Astrocyte (in vitro differentiated cells and primary cell): Measurements from ENCODE around the gene ETNK1. TPM values are rescaled to one million over a fixed set of nuclear protein-coding genes. Genes with fewer than 3 reads are reported as not detected.

ENCODE experiments used
- DNase-seq: peaks from one replicate; pipeline ENCODE4 v3.0.0-alpha.2; 2010; ENCODE audit warnings: low read depth
- FAIRE-seq: peaks from 2 replicates; lab custom pipeline; 2011; peaks lifted over from hg19 to GRCh38; lab: Jason Lieb, UNC
- H2AFZ ChIP-seq: 2 replicates; pipeline ENCODE4 v1.6.0; 2012; ENCODE audit warnings: low read depth, low read length, inconsistent platforms
- H3K27ac ChIP-seq: 2 replicates; pipeline ENCODE4 v1.5.1; 2011; ENCODE audit warnings: low read depth, low read length, inconsistent platforms
- H3K27me3 ChIP-seq: 2 replicates; pipeline ENCODE4 v1.6.0; 2011; ENCODE audit warnings: low read length, inconsistent platforms; ENCODE audit not compliant: insufficient read depth
- H3K36me3 ChIP-seq: 2 replicates; pipeline ENCODE4 v1.5.1; 2011; ENCODE audit warnings: low read length, inconsistent platforms; ENCODE audit not compliant: insufficient read depth
- H3K4me1 ChIP-seq: 2 replicates; pipeline ENCODE4 v1.5.1; 2011; ENCODE audit warnings: low read length, inconsistent platforms; ENCODE audit not compliant: insufficient read depth
- H3K4me2 ChIP-seq: 2 replicates; pipeline ENCODE4 v1.6.0; 2012; ENCODE audit warnings: low read length, inconsistent platforms
- H3K4me3 ChIP-seq: 2 replicates; pipeline ENCODE4 v1.5.1; 2011; ENCODE audit warnings: low read depth, mild to moderate bottlenecking, low read length, inconsistent platforms; ENCODE audit not compliant: insufficient read depth
- H3K79me2 ChIP-seq: 2 replicates; pipeline ENCODE4 v1.6.0; 2012; ENCODE audit warnings: mild to moderate bottlenecking, low read length, inconsistent platforms; ENCODE audit not compliant: insufficient read depth
- H3K9ac ChIP-seq: 2 replicates; pipeline ENCODE4 v1.6.0; 2012; ENCODE audit warnings: mild to moderate bottlenecking, low read length, inconsistent platforms
- H3K9me3 ChIP-seq: 2 replicates; pipeline ENCODE4 v1.5.1; 2012; ENCODE audit warnings: low read depth, mild to moderate bottlenecking, low read length, inconsistent platforms; ENCODE audit not compliant: insufficient read depth
- H4K20me1 ChIP-seq: 2 replicates; pipeline ENCODE4 v1.6.0; 2012; ENCODE audit warnings: low read length, inconsistent platforms; ENCODE audit not compliant: insufficient read depth
- H3K27ac Mint-ChIP-seq: one replicate; pipeline ENCODE4 v1.8.0; 2021; ENCODE audit warnings: mild to moderate bottlenecking, mixed read lengths; ENCODE audit not compliant: unreplicated experiment
- H3K27me3 Mint-ChIP-seq: one replicate; pipeline ENCODE4 v1.8.0; 2021; ENCODE audit warnings: low read depth, mixed read lengths; ENCODE audit not compliant: unreplicated experiment
- H3K36me3 Mint-ChIP-seq: one replicate; pipeline ENCODE4 v1.8.0; 2021; ENCODE audit warnings: low read depth, mixed read lengths; ENCODE audit not compliant: unreplicated experiment
- H3K4me1 Mint-ChIP-seq: one replicate; pipeline ENCODE4 v1.8.0; 2021; ENCODE audit warnings: low read depth, mixed read lengths; ENCODE audit not compliant: unreplicated experiment
- H3K4me3 Mint-ChIP-seq: one replicate; pipeline ENCODE4 v1.8.0; 2021; ENCODE audit warnings: mild to moderate bottlenecking, moderate library complexity, mixed read lengths; ENCODE audit not compliant: unreplicated experiment
- H3K9me3 Mint-ChIP-seq: one replicate; pipeline ENCODE4 v1.8.0; 2021; ENCODE audit warnings: mild to moderate bottlenecking, mixed read lengths; ENCODE audit not compliant: unreplicated experiment
- EZH2 ChIP-seq: IDR thresholded peaks from 2 replicates; pipeline ENCODE4 v1.6.1; 2012; ENCODE audit warnings: mild to moderate bottlenecking, low read length, inconsistent platforms; ENCODE audit not compliant: insufficient read depth
- total RNA-seq: library from RNA; stranded (reverse); gene quantifications from 2 replicates; pipeline ENCODE4 v1.2.1, GENCODE V29; 2021
- TF ChIP-seq, protein P1 (sequence below): IDR thresholded peaks from 2 replicates; pipeline ENCODE4 v1.5.1; 2011; ENCODE audit warnings: low read depth, mild to moderate bottlenecking, inconsistent platforms, low read length, moderate library complexity; ENCODE audit not compliant: insufficient read depth

The ETNK1 gene
- total RNA-seq, 1 donor from 2014 or later: 50.0 TPM

DNA sequence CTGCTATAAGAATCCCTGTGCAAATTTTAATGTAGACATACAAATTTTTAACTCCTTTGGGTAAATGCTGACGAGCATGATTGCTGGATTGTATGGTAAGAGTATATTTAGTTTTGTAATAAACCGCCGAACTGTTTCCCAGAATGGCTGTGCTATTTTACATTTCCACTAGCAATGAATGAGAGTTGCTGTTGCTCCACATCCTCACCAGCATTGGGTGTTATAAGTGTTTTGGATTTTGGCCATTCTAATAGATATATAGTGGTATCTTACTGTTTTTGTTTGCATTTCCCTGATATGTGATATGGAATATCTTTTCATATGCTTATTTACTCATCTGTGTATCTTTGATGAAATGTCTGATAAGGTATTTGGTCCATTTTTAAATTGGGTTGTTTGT is 23.7 kb downstream of the ETNK1 start:
- H3K36me3 Mint-ChIP-seq: peaks cover 3% of the 10 kb centered on the region
- FAIRE-seq: no peak
- Histone ChIP-seq H3K79me2 (peaks cover 45% of the 10 kb centered on the region), H3K4me3 (no peak overlapping the region), H3K27ac (no peak overlapping the region), H3K36me3 (no peaks in the 10 kb centered on the region), H3K27me3 (no peaks in the 10 kb centered on the region), H3K9me3 (no peaks in the 10 kb centered on the region), H4K20me1 (peaks cover 20% of the 10 kb centered on the region), H2AFZ (no peak overlapping the region), H3K9ac (no peak overlapping the region), H3K4me2 (no peak overlapping the region), H3K4me1 (no peaks in the 10 kb centered on the region)
- H3K27me3 Mint-ChIP-seq: no peaks in the 10 kb centered on the region
- H3K27ac Mint-ChIP-seq: no peak overlapping the region
- H3K9me3 Mint-ChIP-seq: no peaks in the 10 kb centered on the region
- TF ChIP-seq, protein P1, sequence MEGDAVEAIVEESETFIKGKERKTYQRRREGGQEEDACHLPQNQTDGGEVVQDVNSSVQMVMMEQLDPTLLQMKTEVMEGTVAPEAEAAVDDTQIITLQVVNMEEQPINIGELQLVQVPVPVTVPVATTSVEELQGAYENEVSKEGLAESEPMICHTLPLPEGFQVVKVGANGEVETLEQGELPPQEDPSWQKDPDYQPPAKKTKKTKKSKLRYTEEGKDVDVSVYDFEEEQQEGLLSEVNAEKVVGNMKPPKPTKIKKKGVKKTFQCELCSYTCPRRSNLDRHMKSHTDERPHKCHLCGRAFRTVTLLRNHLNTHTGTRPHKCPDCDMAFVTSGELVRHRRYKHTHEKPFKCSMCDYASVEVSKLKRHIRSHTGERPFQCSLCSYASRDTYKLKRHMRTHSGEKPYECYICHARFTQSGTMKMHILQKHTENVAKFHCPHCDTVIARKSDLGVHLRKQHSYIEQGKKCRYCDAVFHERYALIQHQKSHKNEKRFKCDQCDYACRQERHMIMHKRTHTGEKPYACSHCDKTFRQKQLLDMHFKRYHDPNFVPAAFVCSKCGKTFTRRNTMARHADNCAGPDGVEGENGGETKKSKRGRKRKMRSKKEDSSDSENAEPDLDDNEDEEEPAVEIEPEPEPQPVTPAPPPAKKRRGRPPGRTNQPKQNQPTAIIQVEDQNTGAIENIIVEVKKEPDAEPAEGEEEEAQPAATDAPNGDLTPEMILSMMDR: no peak
- no peak for TF ChIP-seq EZH2
- H3K4me3 Mint-ChIP-seq: no peak overlapping the region
- no peaks in the 10 kb centered on the region for H3K4me1 Mint-ChIP-seq
- no peak for DNase-seq

DNA sequence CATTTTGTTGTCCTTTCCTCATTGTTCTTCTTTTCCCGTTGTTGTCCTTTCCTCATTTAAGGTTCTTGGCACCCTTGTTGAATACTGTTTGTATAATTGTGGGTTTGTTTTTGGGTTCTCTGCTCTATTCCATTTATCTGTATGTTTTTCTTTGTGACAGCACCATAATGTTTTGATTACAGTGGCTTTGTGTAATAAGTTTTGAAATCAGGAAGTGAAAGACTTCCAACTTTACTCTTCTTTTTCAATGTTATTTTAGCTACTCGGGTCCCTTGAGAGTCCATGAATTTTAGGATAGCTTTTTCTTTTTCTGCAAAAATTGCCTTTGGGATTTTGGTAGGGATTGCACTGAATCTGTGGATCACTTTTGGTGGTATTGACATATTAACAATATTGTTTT is 28.1 kb downstream of the ETNK1 start:
- Histone ChIP-seq H2AFZ (no peak overlapping the region), H4K20me1 (peaks cover 35% of the 10 kb centered on the region), H3K4me2 (no peak overlapping the region), H3K36me3 (no peaks in the 10 kb centered on the region), H3K9ac (no peak overlapping the region), H3K27me3 (no peaks in the 10 kb centered on the region), H3K79me2 (peaks cover 53% of the 10 kb centered on the region), H3K27ac (no peak overlapping the region), H3K4me3 (no peak overlapping the region), H3K9me3 (no peaks in the 10 kb centered on the region), H3K4me1 (peaks cover 4% of the 10 kb centered on the region)
- Mint-ChIP-seq H3K4me3 (no peak overlapping the region), H3K27ac (no peak overlapping the region), H3K9me3 (no peaks in the 10 kb centered on the region), H3K36me3 (peaks cover 3% of the 10 kb centered on the region), H3K27me3 (no peaks in the 10 kb centered on the region), H3K4me1 (peaks cover 3% of the 10 kb centered on the region)
- DNase-seq (no peak), FAIRE-seq (no peak)
- TF ChIP-seq, protein P1: no peak
- TF ChIP-seq EZH2: no peak

DNA sequence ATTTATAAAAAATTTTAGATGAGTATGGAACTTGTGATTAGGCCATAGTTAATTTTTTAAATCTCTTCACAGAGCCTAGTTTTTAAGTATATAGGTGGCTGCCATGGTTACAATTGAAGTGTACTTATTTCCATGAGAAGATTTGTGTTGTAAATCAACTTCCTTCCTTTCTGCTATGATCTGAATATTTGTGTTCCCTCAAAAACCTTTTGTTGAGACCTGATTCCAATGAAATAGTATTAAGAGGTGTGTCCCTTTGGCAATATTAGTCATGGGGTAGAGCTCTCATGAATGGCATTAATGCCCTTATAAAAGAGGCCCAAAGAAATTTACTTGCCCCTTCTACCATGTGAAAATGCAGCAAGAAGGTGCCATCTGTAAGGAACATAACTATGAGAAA is 28.8 kb downstream of the ETNK1 start:
- Mint-ChIP-seq H3K4me3 (no peak overlapping the region), H3K9me3 (no peaks in the 10 kb centered on the region), H3K27me3 (no peaks in the 10 kb centered on the region), H3K27ac (no peak overlapping the region), H3K36me3 (peaks cover 3% of the 10 kb centered on the region), H3K4me1 (peaks cover 9% of the 10 kb centered on the region)
- no peaks in the 10 kb centered on the region for H3K27me3 ChIP-seq
- H3K9ac ChIP-seq: no peak overlapping the region
- FAIRE-seq (no peak), DNase-seq (no peak)
- no peak overlapping the region for H2AFZ ChIP-seq
- no peak overlapping the region for H3K4me3 ChIP-seq
- no peaks in the 10 kb centered on the region for H3K9me3 ChIP-seq
- TF ChIP-seq, protein P1: no peak
- no peak for TF ChIP-seq EZH2
- no peak overlapping the region for H3K4me2 ChIP-seq
- H3K27ac ChIP-seq: no peak overlapping the region
- no peaks in the 10 kb centered on the region for H3K36me3 ChIP-seq
- peaks cover 10% of the 10 kb centered on the region for H3K4me1 ChIP-seq
- H4K20me1 ChIP-seq: peaks cover 37% of the 10 kb centered on the region
- peaks cover 48% of the 10 kb centered on the region for H3K79me2 ChIP-seq
